Measurements from ENCODE around the gene RFC5.

- TF ChIP-seq CTCF (conservative IDR thresholded peaks at IDR 0.05; ENCODE audit: low read depth, low read length): no peak
- no peak for TF ChIP-seq EZH2 (IDR thresholded peaks at IDR 0.05; ENCODE audit: low read length, unreplicated experiment)
Observed at GRCh38 chr12:118055865-118056773, 39.6 kb downstream of the RFC5 start.

Measured in PC-3 (cell line).